Esophagus muscularis mucosa (tissue), 4 donors: ENCODE measurements around the gene ACADSB. TPM values are rescaled to one million over a fixed set of nuclear protein-coding genes. Genes with fewer than 3 reads are reported as not detected.

Experiments used
- DNase-seq: peaks from one replicate; pipeline ENCODE4 v3.0.0-alpha.2; 2017; ENCODE audit errors: extremely low spot score
- H3K27ac ChIP-seq, 4 donors: fragments of 200-600 bp; sonication (generic); replicated peaks in 1 of 4; 1 replicate in 3 of 4; 2 replicates in 1 of 4; pipeline ENCODE4 v1.5.1; 2016 to 2019; ENCODE audit warnings: mild to moderate bottlenecking in 1 of 4
- H3K27me3 ChIP-seq, 4 donors: fragments of 200-600 bp; sonication (generic); one replicate each; pipeline versions ENCODE4 v1.5.1 to v1.6.0; 2016 to 2019
- H3K36me3 ChIP-seq, 4 donors: fragments of 200-600 bp; sonication (generic); one replicate each; pipeline ENCODE4 v1.5.1; 2016 to 2019
- H3K4me1 ChIP-seq, 4 donors: fragments of 200-600 bp; sonication (generic); one replicate each; pipeline ENCODE4 v1.5.1; 2016 to 2019
- H3K4me3 ChIP-seq, 4 donors: fragments of 200-600 bp; sonication (generic); 1 replicate in 2 of 4; 2 replicates in 2 of 4; pipeline ENCODE4 v1.5.1; 2016 to 2019; ENCODE audit warnings: mild to moderate bottlenecking in 4 of 4, moderate library complexity in 1 of 4
- H3K9me3 ChIP-seq, 4 donors: fragments of 200-600 bp; sonication (generic); 1 replicate in 3 of 4; 2 replicates in 1 of 4; pipeline ENCODE4 v1.5.1; 2016 to 2019
- EP300 ChIP-seq: sonication (generic); formaldehyde crosslinking; IDR thresholded peaks from one replicate; pipeline ENCODE4 v1.6.1; 2017; ENCODE audit warnings: antibody characterized with exemption
- POLR2A ChIP-seq: fragments of 450-650 bp; IDR thresholded peaks from one replicate; pipeline ENCODE4 v1.6.1; 2017; ENCODE audit warnings: antibody characterized with exemption, moderate library complexity, mild to moderate bottlenecking, low read depth
- POLR2AphosphoS5 ChIP-seq, 2 donors: sonication (generic); formaldehyde crosslinking; IDR thresholded peaks; one replicate each; pipeline ENCODE4 v1.6.1; 2017; ENCODE audit warnings: antibody characterized with exemption in 2 of 2
- WGBS: methylation state at CpG from one replicate; pipeline ENCODE4 v1.1.5; 2018; 5-methylcytosine and 5-hydroxymethylcytosine counted together
- intact Hi-C: fragments of 100-400 bp; cut with DNase I; formaldehyde crosslinking; loops from one replicate; pipeline ENCODE4 v1.15.1; 2023
- total RNA-seq, 4 donors: library from RNA; depleted of rRNA; stranded (reverse); fragments of >200 nt; gene quantifications; one replicate each; pipeline versions ENCODE4 v1.1.0 to v1.2.1, GENCODE V29; 2016
- TF ChIP-seq, protein P1 (sequence below), 3 experiments: fragments of 200-600 bp in 2 of 3; fragments of 450-650 bp in 1 of 3; sonication (generic) in 2 of 3; IDR thresholded peaks; one replicate each; pipeline ENCODE4 v1.5.1; 2017 to 2019; ENCODE audit warnings: antibody characterized with exemption in 3 of 3, mild to moderate bottlenecking in 2 of 3, moderate library complexity in 1 of 3

The ACADSB gene
- total RNA-seq, 4 donors from 2014 or later, result 12.9 to 19.1 (median 14.0) TPM

DNA sequence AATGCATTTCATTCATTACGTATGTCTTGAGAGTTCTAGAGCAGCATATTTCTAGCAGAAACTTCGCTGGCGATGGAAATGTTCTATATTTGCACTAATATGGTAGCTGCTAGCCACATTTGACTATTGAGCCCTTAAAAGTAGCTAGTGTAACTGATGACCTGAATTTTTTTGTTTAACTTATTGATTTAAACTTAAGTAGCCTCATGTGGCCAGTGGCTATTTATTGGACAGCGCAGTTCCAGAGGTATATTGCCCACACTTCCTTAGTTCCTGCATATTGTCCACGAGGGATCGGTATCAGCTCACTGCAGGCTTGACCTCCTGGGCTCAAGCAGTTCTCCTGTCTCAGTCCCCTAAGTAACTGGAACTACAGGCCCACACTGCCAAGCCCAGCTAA, 24.9 kb upstream of the ACADSB start:
- intact Hi-C loops, result no loop called here
- Histone ChIP-seq H3K4me1 (peaks cover 6 to 17% (median 16%) of the 10 kb centered on the region in 4 donors), H3K27me3 (no peaks in the 10 kb centered on the region), H3K36me3 (no peaks in the 10 kb centered on the region), H3K27ac (no peak overlapping the region), H3K4me3 (no peak overlapping the region), H3K9me3 (no peaks in the 10 kb centered on the region)
- DNase-seq, result no peak
- 93% methylated on average over 6 of the region's 6 CpGs for WGBS
- TF ChIP-seq POLR2A (no peak), EP300 (no peak), POLR2AphosphoS5 (IDR thresholded peaks at IDR 0.05) (no peak)
- TF ChIP-seq, protein P1, sequence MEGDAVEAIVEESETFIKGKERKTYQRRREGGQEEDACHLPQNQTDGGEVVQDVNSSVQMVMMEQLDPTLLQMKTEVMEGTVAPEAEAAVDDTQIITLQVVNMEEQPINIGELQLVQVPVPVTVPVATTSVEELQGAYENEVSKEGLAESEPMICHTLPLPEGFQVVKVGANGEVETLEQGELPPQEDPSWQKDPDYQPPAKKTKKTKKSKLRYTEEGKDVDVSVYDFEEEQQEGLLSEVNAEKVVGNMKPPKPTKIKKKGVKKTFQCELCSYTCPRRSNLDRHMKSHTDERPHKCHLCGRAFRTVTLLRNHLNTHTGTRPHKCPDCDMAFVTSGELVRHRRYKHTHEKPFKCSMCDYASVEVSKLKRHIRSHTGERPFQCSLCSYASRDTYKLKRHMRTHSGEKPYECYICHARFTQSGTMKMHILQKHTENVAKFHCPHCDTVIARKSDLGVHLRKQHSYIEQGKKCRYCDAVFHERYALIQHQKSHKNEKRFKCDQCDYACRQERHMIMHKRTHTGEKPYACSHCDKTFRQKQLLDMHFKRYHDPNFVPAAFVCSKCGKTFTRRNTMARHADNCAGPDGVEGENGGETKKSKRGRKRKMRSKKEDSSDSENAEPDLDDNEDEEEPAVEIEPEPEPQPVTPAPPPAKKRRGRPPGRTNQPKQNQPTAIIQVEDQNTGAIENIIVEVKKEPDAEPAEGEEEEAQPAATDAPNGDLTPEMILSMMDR (IDR thresholded peaks at IDR 0.05), result no peak

DNA sequence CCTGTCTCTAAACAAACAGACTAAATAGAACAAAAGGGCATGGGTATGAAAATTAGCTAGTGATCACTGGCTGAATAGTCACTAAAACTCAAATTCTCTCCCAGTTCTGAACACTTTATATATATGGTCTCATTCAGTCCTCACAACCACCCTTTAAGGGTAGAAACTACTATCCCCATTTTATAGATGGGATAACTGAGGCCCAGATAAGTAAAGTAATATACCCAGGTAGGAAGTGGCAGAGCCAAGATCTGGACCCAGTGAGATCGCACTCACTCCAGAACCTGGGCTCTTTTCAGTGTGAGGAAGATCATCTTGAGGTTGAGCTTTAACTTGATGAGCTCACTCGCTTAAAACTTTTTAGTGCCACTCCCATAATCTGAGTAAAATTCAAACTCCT, 24.1 kb upstream of the ACADSB start:
- Histone ChIP-seq H3K4me1 (peaks cover 3 to 12% (median 11%) of the 10 kb centered on the region in 4 donors), H3K27me3 (no peaks in the 10 kb centered on the region), H3K27ac (no peak overlapping the region), H3K9me3 (no peaks in the 10 kb centered on the region), H3K36me3 (no peaks in the 10 kb centered on the region), H3K4me3 (no peak overlapping the region)
- WGBS, result 100% methylated on average over 2 of the region's 2 CpGs
- DNase-seq, result no peak
- TF ChIP-seq, protein P1 (IDR thresholded peaks at IDR 0.05), result no peak
- no peak for TF ChIP-seq POLR2A
- no peak for TF ChIP-seq POLR2AphosphoS5 (IDR thresholded peaks at IDR 0.05)
- TF ChIP-seq EP300, result no peak
- intact Hi-C loops, result no loop called here

GRCh38 chr10:122986335-122986734, 22.5 kb upstream of the ACADSB start:
- Histone ChIP-seq H3K36me3 (peaks cover 0 to 5% (median 0%) of the 10 kb centered on the region in 4 donors), H3K4me1 (peaks cover 0 to 1% (median 0%) of the 10 kb centered on the region in 4 donors)

DNA sequence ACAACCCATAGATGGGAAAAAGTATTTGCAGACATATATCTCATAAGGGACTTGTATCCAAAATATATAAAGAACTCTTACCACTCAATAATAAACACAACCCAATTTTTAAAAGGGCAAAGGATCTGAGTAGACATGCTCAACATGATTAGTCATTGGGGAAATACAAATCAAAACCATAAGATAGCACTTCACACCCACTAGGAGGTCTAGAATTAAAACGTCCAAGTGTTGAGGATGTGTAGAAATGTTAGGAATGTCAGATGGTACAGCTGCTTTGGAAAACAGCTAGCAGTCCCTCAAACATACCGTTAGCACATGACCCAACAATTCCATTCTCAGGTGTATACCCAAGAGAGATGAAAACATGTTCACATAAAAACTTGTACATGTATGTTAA, 20.3 kb upstream of the ACADSB start:
- no peaks in the 10 kb centered on the region for H3K4me1 ChIP-seq
- H3K27me3 ChIP-seq, result no peaks in the 10 kb centered on the region
- WGBS, result 80% methylated on average over 2 of the region's 2 CpGs
- H3K27ac ChIP-seq, result no peak overlapping the region
- no peak overlapping the region for H3K4me3 ChIP-seq
- no peaks in the 10 kb centered on the region for H3K9me3 ChIP-seq
- peaks cover 0 to 26% (median 11%) of the 10 kb centered on the region in 4 donors for H3K36me3 ChIP-seq
- DNase-seq, result no peak
- intact Hi-C loops, result no loop called here
- TF ChIP-seq POLR2AphosphoS5 (IDR thresholded peaks at IDR 0.05) (no peak), EP300 (no peak), POLR2A (no peak)
- TF ChIP-seq, protein P1 (IDR thresholded peaks at IDR 0.05), result no peak

More at GRCh38 chr10:122986335-122986734, 22.5 kb upstream of the ACADSB start:
- no peak for DNase-seq
- peak overlapping the region in 1 of 4 donors; percentile 1 for H3K27ac ChIP-seq
- H3K9me3 ChIP-seq, result no peaks in the 10 kb centered on the region
- H3K4me3 ChIP-seq, result no peak overlapping the region
- H3K27me3 ChIP-seq, result no peaks in the 10 kb centered on the region
- TF ChIP-seq POLR2AphosphoS5 (IDR thresholded peaks at IDR 0.05) (no peak), EP300 (no peak)
- intact Hi-C loops, result no loop called here
- 71% methylated on average over 6 of the region's 6 CpGs for WGBS

- no peak for DNase-seq
- Histone ChIP-seq H3K9me3 (no peaks in the 10 kb centered on the region), H3K4me3 (no peak overlapping the region), H3K27ac (no peak overlapping the region), H3K36me3 (peaks cover 11 to 44% (median 27%) of the 10 kb centered on the region in 4 donors), H3K27me3 (no peaks in the 10 kb centered on the region), H3K4me1 (no peaks in the 10 kb centered on the region)
- intact Hi-C loops, result no loop called here
- WGBS, result 76% methylated on average over 5 of the region's 5 CpGs
- TF ChIP-seq POLR2A (no peak), EP300 (no peak), POLR2AphosphoS5 (IDR thresholded peaks at IDR 0.05) (no peak)
- TF ChIP-seq, protein P1 (IDR thresholded peaks at IDR 0.05), result no peak
Observed at GRCh38 chr10:122990278-122990677, 18.5 kb upstream of the ACADSB start.
